ENCODE measurements around the gene CTNNA3.

Gene CTNNA3

DNA sequence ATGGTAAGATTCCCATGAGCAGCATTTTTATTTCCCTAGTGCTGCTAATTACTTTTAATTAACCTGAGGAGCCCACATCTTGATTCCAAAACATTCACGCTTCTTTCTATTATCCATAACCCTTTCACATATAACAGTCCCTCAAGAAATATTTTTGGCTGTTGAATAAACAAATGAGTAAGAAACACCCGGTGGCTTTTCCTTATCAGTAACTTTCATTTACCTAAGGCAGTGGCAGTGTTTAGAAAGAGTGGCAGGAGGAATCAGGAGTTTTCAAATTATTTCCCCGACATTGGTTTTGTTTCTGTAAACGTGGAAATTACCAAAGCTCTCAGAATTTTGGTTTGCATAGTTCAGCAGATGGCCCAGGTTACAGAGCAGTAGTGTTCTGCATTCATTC lies 1785.8 kb downstream of the CTNNA3 start:
- no peak for DNase-seq (ENCODE audit: extremely low read depth in 1 of 2, low read depth in 1 of 2)

DNA sequence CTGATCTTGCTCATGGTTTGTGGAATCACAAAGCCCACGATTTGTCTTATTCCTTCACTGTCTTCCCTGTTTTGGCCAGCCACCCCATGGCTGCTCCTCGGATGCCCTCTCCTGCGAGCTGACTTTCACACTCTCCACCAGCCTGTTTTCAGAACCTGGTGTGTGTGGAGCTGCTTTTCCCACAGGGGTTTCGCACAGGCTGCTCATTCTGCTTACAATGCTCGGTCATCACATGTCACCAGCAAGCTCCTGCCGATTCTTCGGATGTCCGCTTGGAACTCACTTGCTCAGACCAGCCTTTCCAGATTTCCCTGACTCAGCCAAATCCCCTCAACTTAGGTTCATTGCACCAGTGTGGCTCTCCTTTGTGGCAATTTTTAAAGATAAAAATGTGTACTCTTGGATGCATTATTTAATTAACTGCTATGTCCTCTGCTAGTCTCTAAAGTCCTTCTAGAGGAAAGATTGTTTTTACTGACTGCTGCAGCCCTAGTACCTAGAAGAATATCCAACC lies 1788.7 kb downstream of the CTNNA3 start:
- DNase-seq (ENCODE audit: extremely low read depth in 1 of 2, low read depth in 1 of 2): no peak

GRCh38 chr10:65903620-65904019 lies 1792.4 kb downstream of the CTNNA3 start:
- no peak for DNase-seq (ENCODE audit: extremely low read depth in 1 of 2, low read depth in 1 of 2)

DNA sequence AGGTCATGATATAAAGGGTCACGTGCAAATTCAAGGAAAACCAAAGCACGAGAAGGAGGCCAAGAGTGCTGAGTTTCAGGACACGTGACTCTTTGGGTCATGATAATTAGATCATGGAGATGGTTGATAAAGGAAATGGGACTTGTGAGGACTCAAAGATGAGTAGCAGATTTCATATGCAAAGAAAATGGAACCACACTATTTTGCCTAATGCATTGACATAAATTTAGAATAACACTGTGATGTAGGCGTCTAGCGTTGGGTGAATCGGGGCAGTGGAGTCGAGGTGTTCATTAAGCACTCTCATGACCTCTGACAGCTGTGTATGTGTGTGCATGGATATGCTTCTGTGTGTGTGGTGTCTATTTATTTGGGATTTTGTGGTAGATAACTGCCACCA lies 1795.7 kb downstream of the CTNNA3 start:
- DNase-seq (ENCODE audit: extremely low read depth in 1 of 2, low read depth in 1 of 2): no peak

- DNase-seq (ENCODE audit: extremely low read depth in 1 of 2, low read depth in 1 of 2): no peak
Observed at GRCh38 chr10:65898055-65898454, 1797.9 kb downstream of the CTNNA3 start.

DNA sequence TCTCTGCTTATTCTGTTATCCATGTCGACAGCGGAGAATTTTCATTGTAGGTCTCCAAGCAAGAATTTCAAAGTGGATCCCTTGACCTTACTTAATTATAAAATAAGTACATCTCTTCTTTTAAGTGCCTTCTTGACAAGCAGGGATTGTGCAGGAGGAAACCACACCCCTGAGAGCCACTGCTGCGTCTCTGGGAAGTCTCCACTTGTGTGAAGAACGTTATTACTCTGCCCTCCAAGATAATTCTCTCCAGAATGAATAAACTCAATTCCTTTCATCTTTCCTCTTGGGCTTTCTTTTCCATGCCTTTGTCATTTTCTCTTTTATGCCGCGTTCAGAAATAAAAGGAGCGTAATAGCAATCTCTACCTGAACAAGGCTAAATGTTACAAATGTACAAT lies 1801.0 kb downstream of the CTNNA3 start:
- no peak for DNase-seq (ENCODE audit: extremely low read depth in 1 of 2, low read depth in 1 of 2)

- no peak for DNase-seq (ENCODE audit: extremely low read depth in 1 of 2, low read depth in 1 of 2)
Observed at GRCh38 chr10:65894379-65894778, 1801.6 kb downstream of the CTNNA3 start.

DNA sequence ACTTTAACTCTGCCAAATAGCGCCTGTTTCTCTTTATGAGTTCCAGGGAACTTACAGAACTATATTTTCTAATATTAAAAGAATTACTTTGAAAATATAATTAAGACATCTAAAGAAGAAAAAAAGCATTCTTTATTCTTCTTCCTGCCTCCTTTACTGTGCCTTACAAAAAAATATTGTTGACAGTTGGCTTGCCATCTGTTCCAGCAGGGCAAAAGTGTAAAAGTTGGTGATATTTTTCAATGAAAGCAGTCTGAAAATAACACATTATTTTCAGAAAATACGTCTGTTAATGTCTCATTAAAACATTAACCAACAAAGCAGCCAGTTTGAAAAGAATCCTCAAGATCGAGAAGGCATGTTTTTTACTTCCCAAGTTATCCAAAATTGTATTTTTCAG lies 1802.3 kb downstream of the CTNNA3 start:
- no peak for DNase-seq (ENCODE audit: extremely low read depth in 1 of 2, low read depth in 1 of 2)

DNA sequence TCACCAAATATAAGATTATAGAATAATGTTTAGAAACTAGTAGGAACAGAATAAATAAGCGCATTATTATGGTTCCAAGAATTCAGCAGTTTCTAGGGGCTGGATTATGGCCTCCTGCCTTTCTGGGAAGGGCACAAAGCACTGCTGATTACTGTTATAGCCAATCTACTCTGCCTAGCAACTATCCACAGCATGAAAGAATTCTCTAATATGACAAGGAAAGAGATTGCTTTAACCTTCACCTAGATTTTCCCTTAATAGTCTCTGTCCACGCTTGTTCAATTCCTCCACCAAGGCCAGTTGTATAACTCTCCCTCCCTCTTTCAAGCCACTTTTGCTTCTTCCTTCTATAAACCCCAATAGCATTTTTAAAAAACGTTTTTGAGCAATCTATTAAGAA lies 1803.7 kb downstream of the CTNNA3 start:
- DNase-seq (ENCODE audit: extremely low read depth in 1 of 2, low read depth in 1 of 2): no peak

GRCh38 chr10:65891073-65891981 lies 1804.7 kb downstream of the CTNNA3 start:
- DNase-seq (ENCODE audit: extremely low read depth in 1 of 2, low read depth in 1 of 2): no peak

DNA sequence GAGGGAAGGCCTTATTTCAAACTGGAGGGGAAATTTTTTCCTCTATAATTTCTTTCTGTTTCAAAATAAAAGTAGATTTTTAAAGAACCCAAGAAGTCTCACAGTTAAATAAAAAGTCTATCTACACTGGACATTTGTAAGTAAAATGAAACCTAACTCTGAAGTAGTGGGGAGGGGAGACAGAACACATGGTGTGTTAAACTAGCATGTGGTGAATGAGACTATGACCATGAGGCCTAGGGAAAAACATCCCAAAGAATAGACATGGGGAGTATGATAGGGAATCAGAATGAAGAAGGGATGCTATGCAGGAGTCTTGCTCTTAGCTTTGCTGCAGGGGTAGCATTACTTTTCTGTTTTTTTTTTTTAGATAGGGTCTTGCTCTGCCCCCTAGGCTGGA lies 1831.5 kb downstream of the CTNNA3 start:
- no peak for DNase-seq (ENCODE audit: extremely low read depth in 1 of 2, low read depth in 1 of 2)

- no peak for DNase-seq (ENCODE audit: extremely low read depth in 1 of 2, low read depth in 1 of 2)
Observed at GRCh38 chr10:65864036-65864435, 1832.0 kb downstream of the CTNNA3 start.

All from stimulated activated CD8-positive, alpha-beta memory T cell treated with anti-CD3 and anti-CD28 coated beads, Interleukin-7, amount 100 ng/mL, for 48 hours (primary cell).